ENCODE results near the gene IRF2BPL. TPM values are rescaled to one million over a fixed set of nuclear protein-coding genes. Genes with fewer than 3 reads are reported as not detected.

The IRF2BPL gene
- total RNA-seq, 1 experiment from 2014 or later = 113 TPM

- Histone ChIP-seq H3K4me3 (ENCODE audit: low read length) (no peak overlapping the region), H3K79me2 (ENCODE audit: low read length) (no peaks in the 10 kb centered on the region), H4K20me1 (ENCODE audit: low read length) (no peaks in the 10 kb centered on the region), H3K36me3 (ENCODE audit: low read depth, low read length) (no peaks in the 10 kb centered on the region), H3K9me3 (ENCODE audit: low read length) (no peaks in the 10 kb centered on the region), H3K4me2 (ENCODE audit: low read length) (no peak overlapping the region), H3K9me2 (replicated peaks; ENCODE audit: low read length) (no peaks in the 10 kb centered on the region), H3K27ac (ENCODE audit: low read length) (no peak overlapping the region), H3K9ac (ENCODE audit: low read length) (no peak overlapping the region), H3K27me3 (ENCODE audit: low read length) (no peaks in the 10 kb centered on the region), H3F3A (ENCODE audit: low read length, unreplicated experiment) (no peaks in the 10 kb centered on the region), H2AFZ (ENCODE audit: low read length) (no peak overlapping the region), H3K4me1 (ENCODE audit: insufficient read depth, low read length) (peaks cover 17% of the 10 kb centered on the region)
- intact Hi-C loops (cut with micrococcal nuclease) = no loop called here
- POLR2A ChIA-PET (ENCODE audit: unreplicated experiment) = no interaction called here
- DNase-seq (no peak), ATAC-seq (no peak)
- CTCF ChIA-PET = no interaction called here
- TF ChIP-seq CTCF (conservative IDR thresholded peaks at IDR 0.05; ENCODE audit: low read depth, low read length) (no peak), EZH2 (IDR thresholded peaks at IDR 0.05; ENCODE audit: low read length, unreplicated experiment) (no peak), EZH2phosphoT487 (IDR thresholded peaks at IDR 0.05; ENCODE audit: borderline replicate concordance, low read length) (no peak)
- no TSS peak for BruUV-seq (replicated peaks)
Observed at GRCh38 chr14:76998910-76999309, 29.6 kb downstream of the IRF2BPL start.

- Histone ChIP-seq H3F3A (ENCODE audit: low read length, unreplicated experiment) (no peaks in the 10 kb centered on the region), H3K79me2 (ENCODE audit: low read length) (no peaks in the 10 kb centered on the region), H3K4me2 (ENCODE audit: low read length) (no peak overlapping the region; the same call in 1 of the 2 replicates), H2AFZ (ENCODE audit: low read length) (no peak overlapping the region), H3K4me3 (ENCODE audit: low read length) (no peak overlapping the region), H3K27me3 (ENCODE audit: low read length) (no peaks in the 10 kb centered on the region), H3K9me3 (ENCODE audit: low read length) (no peaks in the 10 kb centered on the region), H3K9ac (ENCODE audit: low read length) (no peak overlapping the region), H3K27ac (ENCODE audit: low read length) (no peak overlapping the region), H4K20me1 (ENCODE audit: low read length) (no peaks in the 10 kb centered on the region), H3K36me3 (ENCODE audit: low read depth, low read length) (no peaks in the 10 kb centered on the region), H3K9me2 (replicated peaks; ENCODE audit: low read length) (no peaks in the 10 kb centered on the region), H3K4me1 (ENCODE audit: insufficient read depth, low read length) (peaks cover 6% of the 10 kb centered on the region)
- TF ChIP-seq EZH2 (IDR thresholded peaks at IDR 0.05; ENCODE audit: low read length, unreplicated experiment) (no peak), EZH2phosphoT487 (IDR thresholded peaks at IDR 0.05; ENCODE audit: borderline replicate concordance, low read length) (no peak), CTCF (conservative IDR thresholded peaks at IDR 0.05; ENCODE audit: low read depth, low read length) (no peak)
- POLR2A ChIA-PET (ENCODE audit: unreplicated experiment) = no interaction called here
- ATAC-seq = no peak
- peak; percentile 43 for DNase-seq
- intact Hi-C loops (cut with micrococcal nuclease) = no loop called here
- no TSS peak for BruUV-seq (replicated peaks)
- CTCF ChIA-PET = no interaction called here
Observed at GRCh38 chr14:76997257-76997970, 31.1 kb downstream of the IRF2BPL start.

GRCh38 chr14:76996563-76997146 lies 31.9 kb downstream of the IRF2BPL start:
- no peak for ATAC-seq
- no peak overlapping the region for H3K9ac ChIP-seq (ENCODE audit: low read length)
- intact Hi-C loops (cut with micrococcal nuclease) = no loop called here

More at GRCh38 chr14:76996563-76997146, 31.9 kb downstream of the IRF2BPL start:
- CTCF ChIA-PET = no interaction called here
- H3K4me2 ChIP-seq (ENCODE audit: low read length) = no peak overlapping the region
- no peaks in the 10 kb centered on the region for H3K9me3 ChIP-seq (ENCODE audit: low read length)
- no peak for DNase-seq
- H3K4me1 ChIP-seq (ENCODE audit: insufficient read depth, low read length) = peaks cover 6% of the 10 kb centered on the region
- no peaks in the 10 kb centered on the region for H3F3A ChIP-seq (ENCODE audit: low read length, unreplicated experiment)
- H3K9me2 ChIP-seq (replicated peaks; ENCODE audit: low read length) = no peaks in the 10 kb centered on the region
- no TSS peak for BruUV-seq (replicated peaks)
- no peak for TF ChIP-seq EZH2phosphoT487 (IDR thresholded peaks at IDR 0.05; ENCODE audit: borderline replicate concordance, low read length)
- no peak for TF ChIP-seq CTCF (conservative IDR thresholded peaks at IDR 0.05; ENCODE audit: low read depth, low read length)
- TF ChIP-seq EZH2 (IDR thresholded peaks at IDR 0.05; ENCODE audit: low read length, unreplicated experiment) = no peak
- H3K79me2 ChIP-seq (ENCODE audit: low read length) = no peaks in the 10 kb centered on the region
- no peaks in the 10 kb centered on the region for H3K27me3 ChIP-seq (ENCODE audit: low read length)
- no peak overlapping the region for H3K27ac ChIP-seq (ENCODE audit: low read length)
- no peaks in the 10 kb centered on the region for H3K36me3 ChIP-seq (ENCODE audit: low read depth, low read length)
- POLR2A ChIA-PET (ENCODE audit: unreplicated experiment) = no interaction called here
- no peak overlapping the region for H3K4me3 ChIP-seq (ENCODE audit: low read length)
- no peak overlapping the region for H2AFZ ChIP-seq (ENCODE audit: low read length)
- H4K20me1 ChIP-seq (ENCODE audit: low read length) = no peaks in the 10 kb centered on the region

All from PC-3 (cell line).